ENCODE data around the gene SOX5.

Gene SOX5

GRCh38 chr12:23670684-23671083 lies 278.8 kb downstream of the SOX5 start:
- DNase-seq = no peak

DNA sequence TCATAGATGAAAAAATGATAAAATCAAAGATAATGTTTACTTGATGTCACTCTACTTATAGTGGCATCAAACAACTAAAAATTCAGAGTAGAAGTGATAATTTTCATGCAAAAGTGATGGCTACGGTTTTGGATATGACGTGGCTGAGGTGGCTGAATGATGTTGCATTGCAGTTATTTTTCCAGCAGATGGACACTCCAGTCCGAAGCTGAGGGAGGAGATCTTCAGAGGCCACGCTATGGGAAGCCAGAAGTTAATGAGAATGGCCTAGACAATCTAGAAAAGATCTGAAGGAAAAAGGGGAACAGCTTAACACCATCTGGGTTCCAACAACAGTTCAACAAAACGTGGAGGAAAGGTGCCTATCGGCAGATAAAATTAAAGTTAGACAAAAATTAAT lies 279.8 kb downstream of the SOX5 start:
- no peak for DNase-seq

- no peak for DNase-seq
These were observed 282.6 kb downstream of the SOX5 start for GRCh38 chr12:23666866-23667265.

- no peak for DNase-seq
These were observed 286.5 kb downstream of the SOX5 start for GRCh38 chr12:23662966-23663365.

DNA sequence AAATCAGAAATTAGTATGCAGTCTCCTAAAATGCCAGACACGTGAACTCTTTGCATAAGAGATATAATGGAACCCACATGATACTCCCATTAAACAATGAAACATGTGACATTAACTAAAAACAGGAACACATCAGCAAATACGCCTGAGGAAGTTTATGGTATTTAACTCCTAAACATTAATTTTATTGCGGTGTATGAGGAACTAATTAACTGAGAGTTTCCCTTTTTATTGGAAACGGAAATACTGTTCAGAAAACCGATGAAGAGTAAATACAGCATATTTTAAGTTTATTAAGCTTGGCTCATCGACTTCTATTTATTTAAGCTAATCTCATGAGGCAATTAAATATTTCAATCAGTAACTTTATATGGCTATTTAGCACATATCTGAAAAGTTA lies 290.3 kb downstream of the SOX5 start:
- DNase-seq = no peak

GRCh38 chr12:23657598-23657997 lies 291.9 kb downstream of the SOX5 start:
- DNase-seq = no peak

- no peak for DNase-seq
These were observed 293.6 kb downstream of the SOX5 start for GRCh38 chr12:23655884-23656283.

- no peak for DNase-seq
These were observed 294.4 kb downstream of the SOX5 start for GRCh38 chr12:23655112-23655511.

DNA sequence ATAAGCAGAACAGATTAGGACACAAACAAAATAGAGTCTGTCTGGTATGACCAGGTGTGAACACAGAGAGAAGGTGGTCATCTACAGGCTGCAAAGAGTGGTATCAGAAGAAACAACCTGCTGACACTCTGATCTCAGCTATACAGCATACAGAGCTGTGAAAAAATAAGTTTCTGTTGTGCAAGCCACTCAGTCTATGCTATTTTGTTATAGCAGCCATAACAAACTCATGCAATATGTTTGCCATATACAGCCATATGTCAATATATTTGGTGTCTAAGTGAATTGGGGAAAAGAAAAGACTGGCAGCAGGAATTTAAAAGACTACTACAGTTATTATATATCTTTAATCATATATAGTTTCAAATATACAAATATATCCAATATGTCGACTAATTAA lies 300.9 kb downstream of the SOX5 start:
- DNase-seq = no peak

- no peak for DNase-seq
These were observed 308.7 kb downstream of the SOX5 start for GRCh38 chr12:23640754-23641153.

- DNase-seq = no peak
These were observed 315.1 kb downstream of the SOX5 start for GRCh38 chr12:23634344-23634743.

DNA sequence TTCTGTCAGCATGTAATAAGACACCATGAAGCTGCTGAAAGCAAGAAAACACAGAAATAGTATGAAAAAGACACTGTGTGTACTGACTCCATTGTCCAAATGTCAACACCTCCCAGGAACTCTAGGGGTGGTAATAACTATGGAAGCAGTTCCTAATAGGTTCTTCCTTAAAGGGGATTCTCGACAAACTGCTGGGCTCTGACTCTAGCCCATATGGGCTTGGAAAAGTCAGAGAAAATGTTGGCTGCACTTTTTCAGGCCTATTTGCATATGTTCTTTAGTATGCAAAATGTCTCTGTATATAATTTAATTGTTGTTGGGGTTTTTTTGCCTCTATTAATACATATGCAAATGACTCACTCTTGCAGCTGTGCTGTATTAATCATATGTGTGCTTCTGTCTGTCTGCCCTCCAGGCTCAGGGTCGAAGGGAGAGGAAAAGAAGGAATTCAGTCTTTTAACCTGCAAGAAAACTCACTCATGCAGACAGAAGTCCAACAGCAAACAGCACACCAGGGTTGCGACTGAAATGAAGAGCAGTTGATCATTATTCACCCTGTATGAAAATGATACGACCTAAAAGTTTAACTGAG lies 317.6 kb downstream of the SOX5 start:
- DNase-seq = no peak

- no peak for DNase-seq
These were observed 318.9 kb downstream of the SOX5 start for GRCh38 chr12:23630524-23630923.

DNA sequence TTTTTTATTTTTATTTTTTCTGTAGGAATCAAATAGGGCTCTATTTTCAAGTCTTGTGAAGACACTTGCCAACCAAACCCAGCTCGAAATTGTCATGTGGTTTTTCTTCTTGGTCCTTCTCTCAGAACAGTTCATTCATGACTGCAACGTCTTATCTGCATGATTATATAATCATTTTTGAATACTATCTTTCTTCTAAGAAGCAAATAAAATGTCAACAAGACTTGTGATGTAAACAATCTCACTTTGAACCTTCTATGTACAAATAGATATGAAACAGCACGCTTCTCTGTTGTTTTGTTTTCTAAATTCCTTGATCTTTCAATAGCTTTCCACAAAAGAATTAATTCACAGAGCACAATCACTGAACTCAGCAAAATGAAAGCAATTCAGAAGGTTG lies 320.7 kb downstream of the SOX5 start:
- no peak for DNase-seq

GRCh38 chr12:23626791-23627190 lies 322.7 kb downstream of the SOX5 start:
- no peak for DNase-seq

- DNase-seq = no peak
These were observed 327.6 kb downstream of the SOX5 start for GRCh38 chr12:23621900-23622299.

DNA sequence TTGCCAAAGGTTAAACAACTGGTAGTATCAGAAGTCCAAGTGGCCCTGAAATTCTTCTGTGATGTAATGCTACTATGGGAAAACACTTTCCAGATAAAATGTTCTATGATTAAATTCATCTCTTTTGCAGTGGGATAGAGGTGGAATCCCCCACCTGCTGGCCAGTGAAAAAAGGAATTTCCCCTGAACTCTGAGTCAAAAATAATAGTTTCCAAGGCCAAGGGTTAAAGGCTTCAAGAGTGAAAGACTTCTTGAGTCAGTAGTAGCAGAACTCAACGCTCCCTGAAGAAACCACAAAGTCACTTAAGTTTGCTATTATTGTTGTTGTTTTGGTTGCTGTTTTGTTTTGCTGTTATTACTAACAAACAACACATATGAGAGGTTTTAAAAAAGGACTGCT lies 330.8 kb downstream of the SOX5 start:
- no peak for DNase-seq

DNA sequence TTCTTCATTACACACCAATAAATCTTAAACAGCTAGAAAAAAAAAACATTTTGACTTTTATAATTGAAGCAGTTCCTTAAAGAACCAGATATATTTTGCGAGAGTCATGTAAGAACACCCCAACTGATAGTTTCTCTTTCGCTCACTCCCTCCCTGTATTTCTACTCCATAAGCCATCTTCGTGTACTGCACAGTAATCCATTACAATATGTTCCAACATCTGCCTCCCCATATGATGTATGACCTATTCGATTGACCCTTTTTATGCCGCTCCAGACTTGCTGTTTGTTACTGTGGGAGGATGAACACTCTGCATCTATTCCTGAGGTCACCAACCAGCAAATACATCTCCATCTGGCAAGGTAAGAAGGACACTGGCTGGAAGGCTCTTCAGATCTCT lies 331.7 kb downstream of the SOX5 start:
- DNase-seq = no peak

DNA sequence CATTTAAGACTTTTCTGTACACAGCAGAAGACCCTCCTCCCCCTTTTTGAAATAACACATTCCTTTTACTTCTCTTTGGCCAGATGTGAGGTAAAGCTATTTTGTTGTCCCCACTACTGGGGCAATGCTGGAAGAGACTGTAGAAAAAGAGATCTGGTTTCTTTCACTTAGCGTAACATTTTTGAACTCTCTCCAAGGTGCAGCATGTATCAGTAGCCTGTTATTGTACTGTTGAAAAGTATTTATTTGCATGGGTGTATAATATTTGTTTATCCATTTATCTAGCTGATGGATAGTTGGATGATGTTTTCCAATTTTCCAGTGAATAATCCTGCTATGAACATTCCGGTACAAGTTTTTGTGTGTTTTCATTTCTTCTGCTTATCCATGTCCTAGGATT lies 335.2 kb downstream of the SOX5 start:
- DNase-seq = no peak

DNA sequence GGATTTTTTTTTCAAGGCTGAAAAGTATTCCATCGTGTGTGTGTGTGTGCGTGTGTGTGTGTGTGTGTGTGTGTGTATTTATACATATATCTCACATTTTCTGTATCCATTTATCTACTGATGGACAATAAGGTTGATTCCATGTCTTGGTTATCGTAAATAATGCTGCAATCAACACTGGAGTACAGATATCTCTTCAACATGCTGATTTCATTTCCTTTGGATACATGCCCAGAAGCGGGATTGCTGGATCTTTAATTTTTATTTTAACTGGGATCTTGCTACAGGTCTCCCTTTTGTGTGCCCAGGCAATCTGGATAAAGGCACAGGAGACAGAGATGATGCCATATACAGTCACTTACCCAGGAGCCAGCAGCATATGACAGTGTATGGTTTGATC lies 338.1 kb downstream of the SOX5 start:
- no peak for DNase-seq

DNA sequence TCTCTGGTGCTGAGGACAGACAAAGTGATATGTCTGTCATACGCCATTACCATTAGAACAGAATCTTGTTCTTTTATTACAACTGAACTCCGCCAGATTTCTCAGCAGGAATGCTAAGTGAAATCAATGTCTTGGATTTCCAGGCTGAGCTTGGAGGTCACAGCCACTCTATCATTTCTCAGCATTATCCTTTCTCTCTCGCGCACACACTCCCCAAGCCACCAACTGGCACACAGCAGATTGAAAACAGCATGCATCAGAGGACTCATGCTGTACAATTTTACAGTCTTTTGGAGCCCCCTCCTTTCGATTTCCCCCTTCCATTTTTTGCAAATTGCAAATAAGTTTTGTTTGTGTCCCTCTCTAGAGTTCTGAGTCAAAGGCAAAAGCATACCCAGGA lies 348.6 kb downstream of the SOX5 start:
- no peak for DNase-seq

GRCh38 chr12:23596568-23596967 lies 352.9 kb downstream of the SOX5 start:
- no peak for DNase-seq

DNA sequence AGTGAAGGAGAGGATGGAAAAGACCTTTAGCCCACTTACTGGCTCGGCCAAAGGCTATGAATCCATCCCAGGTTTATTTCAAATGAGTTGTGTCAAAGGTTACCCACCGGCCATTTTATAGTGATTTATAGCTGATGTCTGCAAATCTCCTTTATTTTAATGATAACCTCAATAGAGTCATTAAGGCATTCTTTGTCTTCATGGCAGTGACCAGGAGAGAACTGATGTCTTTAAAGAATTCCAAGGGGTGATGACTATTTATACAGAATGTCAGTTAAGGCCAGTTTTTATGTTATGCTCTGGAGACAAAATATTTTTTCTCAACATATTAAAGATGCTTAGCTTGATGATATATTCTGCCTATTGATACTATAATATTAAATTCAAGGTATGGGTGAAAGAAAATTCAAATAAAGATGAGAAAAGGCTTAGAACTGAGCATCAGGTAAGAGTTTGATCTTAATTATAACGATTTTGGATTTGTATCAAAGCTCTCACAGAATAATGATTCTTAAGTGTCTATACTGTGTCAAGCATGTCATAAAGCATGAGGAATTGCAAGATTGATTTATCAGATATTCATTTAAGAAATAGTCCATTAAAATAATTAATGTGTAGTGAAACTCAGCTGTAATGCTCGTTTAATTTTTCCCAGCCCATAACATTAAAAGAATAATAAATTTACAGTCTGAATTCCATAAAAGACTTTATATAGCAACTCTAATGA lies 361.5 kb downstream of the SOX5 start:
- no peak for DNase-seq

GRCh38 chr12:23585782-23586163 lies 363.7 kb downstream of the SOX5 start:
- no peak for DNase-seq

DNA sequence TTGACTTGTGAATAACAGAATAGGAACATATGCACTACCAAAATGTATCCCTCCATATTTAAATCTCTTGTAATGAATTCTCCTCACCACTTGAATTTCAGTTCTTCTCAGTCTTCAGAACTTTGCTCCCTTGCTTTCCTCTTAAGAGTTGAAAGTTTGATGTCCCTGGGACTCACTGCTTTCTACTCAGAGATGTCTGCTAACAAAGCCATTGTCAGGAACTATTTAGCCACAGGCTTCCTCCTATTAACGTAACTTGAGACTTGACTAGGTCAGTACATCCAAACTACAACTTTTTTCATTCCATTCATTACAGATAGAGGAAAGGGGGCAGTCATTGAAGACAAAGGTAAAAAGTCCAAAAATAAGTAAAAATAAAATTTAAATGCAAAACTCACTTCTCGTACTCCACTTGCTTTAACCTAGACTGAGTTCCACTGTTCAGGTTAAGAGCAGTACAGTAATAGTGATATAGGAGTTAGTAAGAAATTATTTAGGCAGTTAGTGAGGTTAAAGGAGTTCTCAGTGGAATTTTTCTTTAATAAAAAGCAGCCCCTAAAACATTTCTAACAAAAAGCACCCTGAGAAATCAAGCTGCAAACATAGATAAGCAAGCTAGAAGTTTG lies 364.2 kb downstream of the SOX5 start:
- DNase-seq = no peak

Measured in RPMI8226 (cell line).